Retina (tissue), 1 donor: Measurements from ENCODE around the gene TOMM70.
"Not testable (repeated sequence)": the region's sequence is repeated elsewhere in the genome, so short reads cannot be mapped to it uniquely, and the experiment has no call there.

ENCODE experiments used
- DNase-seq: peaks from one replicate; pipeline ENCODE4 v3.0.0-alpha.2; 2016

Gene TOMM70

DNA sequence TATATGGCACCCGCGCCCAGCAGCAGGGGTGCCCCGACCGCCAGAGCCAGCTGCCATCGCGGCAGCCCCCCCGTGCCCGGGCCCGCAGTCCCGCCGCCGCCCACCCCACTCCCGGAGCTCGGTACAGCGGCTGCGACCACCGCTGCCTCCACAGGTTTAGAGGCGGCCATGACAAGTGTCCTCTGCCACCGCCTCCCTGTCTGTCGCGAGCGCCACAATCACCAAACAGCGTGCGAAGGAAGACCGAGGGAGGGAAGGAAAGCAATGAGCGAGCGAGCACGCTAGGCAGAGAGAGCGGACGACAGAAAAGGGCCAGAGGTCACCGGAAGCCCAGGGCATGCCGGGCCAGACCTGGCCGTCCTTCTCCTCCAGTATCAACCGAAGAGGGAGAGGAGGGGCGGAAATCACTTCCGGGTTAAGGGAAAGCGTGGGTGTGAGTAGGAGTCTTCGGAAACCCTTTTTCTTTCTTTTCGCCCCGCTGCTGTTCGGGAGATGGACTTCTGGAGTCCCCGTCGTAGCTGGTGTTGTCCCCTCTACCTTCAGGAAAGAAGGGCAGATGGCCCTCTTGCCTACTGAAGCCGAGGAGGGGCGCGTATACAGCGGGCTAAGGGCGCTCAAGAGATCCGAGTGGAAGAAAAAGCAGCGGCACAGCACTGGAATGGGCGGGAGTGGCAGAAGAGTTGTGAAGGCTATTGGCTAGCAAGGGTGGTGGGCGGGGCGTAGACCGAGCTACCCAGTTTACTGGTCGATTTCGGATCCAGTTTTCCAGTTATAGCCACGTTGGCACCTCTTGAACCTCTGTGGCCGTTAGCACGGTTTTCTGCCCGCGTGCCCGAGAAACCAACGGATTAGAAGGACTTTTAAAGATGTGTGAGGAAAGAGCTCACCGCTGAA, at the start of gene TOMM70, which contains the start of gene LNP1:
Gene TOMM70, minus strand, starts transcription at position 310 of the 894 bp plus-strand sequence. Its CDS starts 140 bp downstream, at position 170.
Gene LNP1, plus strand, starts transcription at position 760 of the 894 bp plus-strand sequence. CDS start 28,191 bp downstream, outside the sequence.
- peak; percentile 98 for DNase-seq

DNA sequence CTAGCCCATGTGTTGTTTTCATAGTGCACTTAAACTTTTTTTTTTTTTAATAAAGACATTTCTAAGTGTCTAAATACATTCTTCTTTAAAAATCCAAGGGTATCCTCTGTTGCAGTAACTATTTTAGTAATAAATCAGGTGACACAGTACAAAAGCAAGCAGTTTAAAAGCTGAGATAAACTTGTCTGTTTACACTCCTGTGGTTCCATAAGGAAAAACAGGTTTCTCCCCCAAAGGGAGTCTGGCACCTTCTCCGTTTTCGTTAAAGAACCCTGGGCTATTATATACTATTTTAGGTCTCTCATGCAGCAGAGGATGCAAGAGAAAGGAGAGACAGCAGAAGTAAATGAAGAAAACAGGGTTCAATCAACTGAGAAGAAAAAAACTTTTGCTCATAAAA, 48.3 kb upstream of the TOMM70 start:
- no peak for DNase-seq

DNA sequence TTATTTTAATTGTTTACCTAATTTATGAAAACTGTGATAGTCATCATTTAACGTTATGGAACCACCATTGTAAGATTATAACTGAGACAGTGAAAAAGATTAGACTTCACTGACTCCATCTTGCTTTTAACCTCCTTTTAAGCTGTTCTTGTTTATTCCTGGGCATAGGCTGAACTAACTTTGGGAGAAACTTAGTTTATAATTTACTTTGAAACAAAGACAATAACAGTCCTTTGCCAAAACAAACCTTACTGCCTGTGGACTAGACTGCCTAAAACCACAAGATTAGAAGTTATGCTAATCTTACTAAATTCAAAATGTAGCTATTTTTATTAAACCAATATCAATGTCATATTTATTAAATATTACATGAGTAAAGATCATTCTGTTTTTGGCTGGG, 47.2 kb upstream of the TOMM70 start:
- DNase-seq: no peak

DNA sequence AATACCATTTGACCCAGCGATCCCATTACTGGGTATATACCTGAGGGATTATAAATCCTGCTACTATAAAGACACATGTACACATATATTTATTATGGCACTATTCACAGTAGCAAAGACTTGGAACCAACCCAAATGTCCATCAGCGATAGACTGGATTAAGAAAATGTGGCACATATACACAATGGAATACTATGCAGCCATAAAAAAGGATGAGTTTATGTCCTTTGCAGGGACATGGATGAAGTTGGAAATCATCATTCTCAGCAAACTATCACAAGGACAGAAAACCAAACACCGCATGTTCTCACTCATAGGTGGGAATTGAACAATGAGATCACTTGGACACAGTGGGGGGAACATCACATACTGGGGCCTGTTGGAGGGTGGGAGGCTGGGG, 46.2 kb upstream of the TOMM70 start:
- DNase-seq: not testable (repeated sequence)

DNA sequence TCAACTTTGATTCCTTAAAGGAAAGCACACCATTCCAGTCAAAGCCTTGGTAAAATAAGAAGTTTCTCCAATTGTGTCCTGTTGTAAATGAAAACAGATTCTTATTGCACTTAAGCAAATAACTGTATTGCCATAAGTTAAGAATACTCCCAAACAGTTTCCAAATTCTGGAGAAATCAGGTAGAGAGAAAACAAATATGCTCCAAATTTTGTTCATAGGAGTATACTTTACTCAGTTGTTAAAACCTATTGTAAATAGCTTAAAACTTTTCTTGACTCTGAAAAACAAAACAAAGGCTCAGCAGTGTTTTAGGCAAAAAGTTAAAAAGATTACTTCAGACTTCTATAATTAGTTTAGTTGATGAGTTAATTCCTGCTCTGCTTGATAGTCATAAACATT, 42.8 kb upstream of the TOMM70 start:
- DNase-seq: no peak

DNA sequence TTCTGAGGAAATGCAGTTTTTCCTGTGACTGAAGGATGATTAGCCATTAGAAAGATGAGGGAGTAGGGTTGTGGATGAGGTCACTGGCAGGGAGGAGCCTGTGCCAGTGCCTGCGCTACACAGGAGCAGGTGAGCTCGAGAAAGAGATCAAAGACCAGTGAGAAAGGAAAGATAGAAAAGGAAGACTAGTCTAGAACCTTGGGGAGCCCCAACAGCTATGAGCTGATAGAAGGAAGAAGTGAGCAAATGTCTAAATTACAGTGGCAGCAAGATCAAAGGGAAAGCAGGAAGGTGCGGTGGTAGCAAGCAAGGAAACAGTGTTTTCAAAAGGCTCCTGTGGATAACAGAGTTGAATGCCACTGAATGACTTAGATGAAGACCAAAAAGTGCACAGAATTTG, 40.0 kb upstream of the TOMM70 start:
- no peak for DNase-seq

DNA sequence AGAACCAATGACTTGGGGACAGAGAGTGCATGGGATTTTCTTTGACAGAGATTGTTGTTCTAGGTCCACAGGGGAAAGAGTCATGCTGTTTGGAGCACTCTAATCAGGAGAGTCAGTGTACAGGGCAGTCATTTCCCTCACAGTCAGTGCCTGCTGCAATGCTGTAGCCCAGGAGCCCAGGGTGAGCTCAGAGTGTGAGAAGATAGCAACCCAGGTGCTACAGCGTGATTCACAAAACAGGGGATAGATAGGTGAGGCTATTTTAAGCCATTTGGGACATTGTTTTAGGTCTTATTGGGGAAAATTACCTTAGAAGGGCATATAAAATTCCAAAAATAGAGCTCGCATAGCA, 37.7 kb upstream of the TOMM70 start:
- DNase-seq: no peak

DNA sequence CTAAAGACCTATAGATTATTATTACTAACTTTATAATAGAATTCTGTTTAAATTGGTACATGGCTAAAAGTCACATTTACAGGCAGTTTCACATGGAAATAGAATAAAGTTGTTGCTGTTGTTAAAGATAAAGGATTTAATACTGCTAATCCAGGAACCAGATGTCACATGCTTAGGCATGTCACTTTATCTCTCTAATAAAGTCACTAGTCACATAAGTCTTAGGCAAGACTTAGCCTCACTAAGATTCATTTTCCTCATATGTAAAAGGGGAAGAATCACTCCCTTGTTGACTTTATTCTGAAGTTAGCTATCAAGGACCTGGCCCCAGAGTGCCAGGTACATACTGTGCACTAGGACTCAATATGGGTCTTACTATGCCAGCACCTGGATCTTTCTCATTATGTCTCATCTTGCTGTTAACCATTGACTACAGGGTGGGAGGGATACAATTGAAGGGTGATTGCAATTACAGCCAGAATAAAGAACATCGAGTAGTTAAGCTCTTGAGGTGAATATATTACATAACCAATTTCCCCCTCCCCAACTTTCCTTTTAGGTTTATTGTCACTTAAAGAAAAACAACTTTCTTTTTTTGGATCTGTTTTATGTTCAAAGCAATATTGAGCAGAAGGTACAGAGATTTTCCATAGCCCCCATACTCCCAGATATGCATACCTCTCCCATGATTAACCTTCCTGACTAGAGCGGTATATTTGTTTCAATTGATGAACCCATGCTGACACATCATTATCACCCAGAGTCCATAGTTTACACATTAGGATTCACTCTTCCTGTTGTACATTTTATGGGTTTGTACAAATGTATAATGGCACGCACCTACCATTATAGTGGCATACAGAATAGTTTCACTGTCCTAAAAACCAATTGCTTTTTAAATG, 37.1 kb upstream of the TOMM70 start:
- DNase-seq: no peak

DNA sequence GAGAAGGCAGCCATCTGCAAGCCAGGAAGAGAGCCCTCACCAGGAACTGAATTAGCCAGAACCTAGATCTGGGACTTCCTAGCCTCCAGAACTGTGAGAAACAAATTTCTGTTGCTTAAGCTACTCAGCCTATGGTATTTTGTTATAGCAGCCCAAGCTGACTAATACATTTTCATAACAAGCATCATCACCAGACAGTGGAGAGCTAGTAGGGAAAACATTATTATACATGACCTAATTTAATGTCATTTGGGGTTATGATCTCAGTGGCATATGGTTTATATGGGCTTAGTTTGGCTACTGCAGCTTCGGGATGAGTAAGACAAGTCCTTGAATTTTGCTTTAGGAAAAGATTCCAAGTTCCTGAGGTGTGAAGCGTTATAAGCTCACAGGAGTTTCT, 36.1 kb upstream of the TOMM70 start:
- DNase-seq: no peak

DNA sequence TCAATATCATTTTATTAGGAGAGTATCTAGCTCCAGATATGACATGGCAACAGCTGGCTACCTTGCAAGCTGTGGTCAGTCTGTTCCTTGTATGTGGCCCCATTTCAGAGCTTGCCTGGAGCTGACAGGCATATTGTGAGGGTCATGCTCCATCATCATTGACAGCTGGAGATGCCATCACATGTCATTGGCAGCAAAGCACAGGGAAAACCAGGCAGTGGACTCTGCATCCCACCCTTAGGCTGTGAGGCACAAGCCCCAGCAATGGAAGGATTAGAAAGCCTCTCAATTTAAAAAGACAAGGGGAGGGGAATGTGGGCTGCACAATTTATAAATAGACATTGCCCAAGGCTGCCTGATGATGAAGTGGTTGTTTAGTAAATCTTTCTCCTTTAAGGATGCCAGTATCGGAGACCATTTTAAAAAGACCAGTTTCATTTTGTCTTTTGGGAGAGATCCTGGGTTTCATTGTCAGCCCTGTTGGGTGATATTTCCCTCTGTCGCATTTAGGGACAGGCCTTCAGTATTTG, 28.4 kb upstream of the TOMM70 start:
- DNase-seq: no peak

DNA sequence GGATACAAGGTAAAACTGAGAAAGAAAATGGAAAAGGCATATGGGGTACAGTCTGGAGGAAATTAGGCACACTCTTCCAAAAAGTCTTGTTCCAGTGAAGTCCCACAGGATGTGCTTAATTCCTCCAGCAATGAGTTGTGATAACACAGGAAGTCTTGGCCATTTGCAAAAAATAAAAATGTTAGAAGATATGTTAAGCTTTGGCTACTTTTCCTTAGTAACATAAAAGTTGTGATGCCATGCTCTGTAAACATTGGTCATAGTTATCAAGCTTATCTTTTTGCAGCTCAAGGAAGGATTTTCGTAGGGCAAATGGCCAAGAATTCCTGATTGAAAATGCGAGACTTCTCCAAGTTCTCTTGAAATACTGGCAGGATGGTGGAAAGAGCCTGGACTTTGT, 26.8 kb upstream of the TOMM70 start:
- DNase-seq: no peak

DNA sequence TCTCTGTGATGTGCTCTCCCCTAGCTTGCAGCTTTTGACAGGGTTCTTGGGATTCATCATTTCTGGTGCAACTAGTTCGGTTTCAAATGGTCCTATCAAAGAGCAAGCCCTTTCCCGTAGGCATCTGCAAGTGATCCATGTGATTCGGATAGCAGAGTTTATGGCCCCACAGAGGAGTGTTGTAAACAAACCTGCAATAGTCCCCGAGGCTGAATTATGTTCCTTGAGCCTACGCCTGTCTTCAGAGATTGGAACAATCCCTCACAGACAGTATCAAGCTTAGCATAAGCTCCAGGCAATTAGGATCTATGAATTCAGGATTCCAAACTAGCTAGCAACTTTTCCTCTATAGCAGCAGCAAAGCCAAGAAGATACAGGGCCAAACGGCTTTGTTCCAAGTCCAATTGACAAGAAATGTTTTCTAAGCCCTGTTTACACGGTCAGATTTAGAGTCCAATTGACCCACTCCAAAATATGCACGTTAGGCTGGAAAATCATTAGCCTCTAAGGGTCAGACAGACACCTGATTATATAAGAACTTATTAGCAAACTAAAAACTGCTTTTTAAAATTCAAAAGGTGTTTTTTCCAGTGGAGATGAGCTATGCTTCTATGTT, 25.3 kb upstream of the TOMM70 start:
- no peak for DNase-seq

DNA sequence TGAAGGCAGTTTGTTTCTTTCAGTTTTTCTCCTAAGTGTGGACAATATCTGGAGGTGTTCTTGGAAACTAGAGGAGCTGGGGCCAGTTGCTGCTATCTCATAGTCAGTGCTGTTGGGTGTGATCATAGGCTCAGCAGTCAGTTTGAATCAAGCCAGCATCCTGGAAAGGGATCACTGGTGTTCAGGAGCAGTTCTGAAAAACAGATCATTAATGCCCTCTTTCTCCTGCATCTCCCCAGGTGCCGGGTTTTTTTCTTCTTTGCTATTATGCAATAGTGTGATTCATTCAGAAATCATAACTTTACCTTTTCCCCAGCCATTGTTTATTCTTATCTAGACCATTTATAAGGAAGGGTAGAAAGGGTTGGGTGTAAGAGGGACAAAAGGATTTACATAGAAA, 24.4 kb upstream of the TOMM70 start:
- DNase-seq: no peak

DNA sequence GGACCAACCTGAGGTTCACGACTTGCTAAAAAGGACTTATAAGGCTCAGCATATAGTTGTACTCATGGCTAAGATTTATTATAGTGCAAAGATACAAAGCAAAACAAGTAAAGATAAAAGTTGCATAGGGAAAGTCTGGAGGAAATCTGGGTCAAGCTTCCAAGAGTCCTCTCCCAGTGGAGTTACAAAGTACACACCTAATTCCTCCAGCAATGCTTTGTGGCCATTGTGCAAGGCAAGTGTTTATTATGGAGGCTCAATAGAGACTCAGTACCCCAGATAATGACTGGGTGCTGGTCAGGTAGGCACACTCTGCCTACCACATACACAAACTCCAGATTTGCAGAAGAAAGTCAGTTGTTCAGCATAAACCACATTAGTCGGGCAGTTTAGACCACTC, 23.4 kb upstream of the TOMM70 start:
- no peak for DNase-seq

DNA sequence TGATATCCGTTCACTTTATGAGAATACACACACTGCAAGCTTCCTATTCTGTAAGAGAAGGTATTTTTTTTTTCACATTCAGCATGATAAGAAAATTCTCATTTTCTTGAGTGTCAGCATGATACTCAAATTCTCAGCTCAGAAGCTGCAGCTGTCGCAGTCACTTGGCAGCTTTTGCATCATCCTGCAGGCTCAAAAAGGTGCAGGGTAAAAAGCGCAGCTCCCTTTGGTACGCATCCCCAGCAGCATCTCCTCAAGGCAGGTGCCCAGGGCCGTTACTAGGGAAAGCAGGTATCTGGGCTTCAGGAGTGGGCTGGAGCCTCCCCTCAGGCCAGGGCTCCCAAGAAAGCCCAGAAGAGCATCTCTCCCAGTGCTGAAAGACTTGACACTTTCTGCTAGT, 22.7 kb upstream of the TOMM70 start:
- DNase-seq: no peak

DNA sequence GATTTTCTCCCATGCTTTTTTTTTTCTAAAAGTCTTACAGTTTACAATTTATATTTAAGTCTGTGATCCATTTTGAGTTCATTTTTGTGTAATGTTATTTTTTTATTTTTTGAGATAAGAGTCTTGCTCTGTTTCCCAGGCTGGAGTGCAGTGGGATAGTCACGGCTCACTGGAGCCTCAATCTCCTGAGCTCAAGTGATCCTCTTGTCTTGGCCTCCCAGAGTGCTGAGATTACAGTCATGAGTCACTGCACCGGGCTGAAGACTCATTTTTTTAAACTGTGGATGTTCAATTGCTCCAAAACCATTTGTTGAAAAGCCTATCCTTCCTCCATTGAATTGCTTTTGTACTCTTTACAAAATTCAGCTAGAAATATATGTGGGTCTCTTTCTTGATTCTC, 20.0 kb upstream of the TOMM70 start:
- no peak for DNase-seq

DNA sequence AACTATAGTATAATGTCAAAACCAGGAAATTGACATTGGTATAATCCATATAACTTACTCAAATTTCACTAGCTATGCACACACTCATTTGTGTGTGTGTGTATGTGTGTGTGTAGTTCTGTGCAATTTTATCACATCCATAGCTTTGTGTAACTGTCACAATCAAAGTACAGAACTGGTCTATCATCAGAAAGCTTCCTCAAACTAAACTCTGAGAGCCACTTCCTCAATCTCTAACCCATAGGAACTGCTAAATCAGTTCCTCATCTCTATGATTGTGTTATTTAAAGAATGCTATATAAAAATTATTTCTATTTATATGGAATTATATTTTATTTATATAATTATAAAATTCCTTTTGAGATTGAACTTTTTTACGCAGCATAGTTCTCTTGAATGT, 18.5 kb upstream of the TOMM70 start:
- no peak for DNase-seq

DNA sequence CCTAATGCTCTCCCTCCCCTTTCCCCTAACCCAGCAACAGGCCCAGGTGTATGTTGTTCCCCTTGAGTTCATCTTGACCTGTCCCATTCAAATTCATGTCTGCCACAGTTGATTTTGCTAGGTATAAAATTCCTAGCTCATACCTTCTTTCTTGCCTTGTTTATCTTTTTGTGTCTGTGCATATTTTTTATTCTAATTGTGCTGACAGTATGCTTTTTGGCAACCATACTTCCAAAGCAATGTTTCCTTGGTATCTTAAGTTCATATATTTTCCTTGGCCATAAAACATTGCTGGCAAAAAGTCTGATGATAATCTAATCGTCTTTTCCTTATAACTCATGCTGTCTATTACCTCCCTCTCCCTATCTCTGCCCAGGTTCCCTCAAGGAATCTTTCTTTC, 16.0 kb upstream of the TOMM70 start:
- DNase-seq: no peak

DNA sequence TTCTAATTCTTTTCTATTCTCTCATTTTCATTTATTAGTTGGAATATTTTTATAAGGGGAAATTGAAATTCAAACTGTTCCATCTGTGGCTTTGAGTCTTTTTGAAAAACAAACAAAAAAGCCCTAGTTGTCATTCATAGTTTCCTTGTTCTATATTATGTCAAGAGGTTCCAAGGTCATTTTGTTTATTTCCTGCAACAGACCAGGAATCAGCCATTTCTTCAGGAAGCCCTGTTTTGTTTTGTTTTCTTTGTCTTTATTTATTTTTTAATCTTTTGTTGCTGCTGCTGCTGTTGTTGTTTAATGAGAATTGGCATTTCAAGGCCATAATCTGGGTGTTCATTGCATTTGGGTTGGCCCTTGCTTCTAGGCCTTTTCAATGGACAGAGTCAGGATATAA, 15.3 kb upstream of the TOMM70 start:
- no peak for DNase-seq

DNA sequence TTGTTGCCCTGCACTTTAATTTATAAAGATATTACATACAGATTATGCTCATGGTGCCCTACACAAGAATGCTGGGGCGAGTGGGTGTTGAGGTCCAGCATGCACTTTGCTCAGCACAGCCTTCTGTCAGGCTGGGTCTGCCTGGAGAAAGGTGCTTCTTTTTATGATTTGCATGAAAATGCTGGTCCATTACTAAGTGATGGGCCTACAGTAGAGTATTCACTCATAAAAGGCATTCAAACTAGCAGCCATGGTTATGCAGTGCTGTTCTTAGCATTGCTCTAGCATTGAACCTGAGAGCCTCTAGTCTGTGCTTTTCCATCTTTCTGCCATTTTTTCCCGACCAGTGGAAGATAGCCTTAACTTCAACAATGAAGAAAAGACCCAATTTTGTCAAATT, 12.7 kb upstream of the TOMM70 start:
- no peak for DNase-seq

DNA sequence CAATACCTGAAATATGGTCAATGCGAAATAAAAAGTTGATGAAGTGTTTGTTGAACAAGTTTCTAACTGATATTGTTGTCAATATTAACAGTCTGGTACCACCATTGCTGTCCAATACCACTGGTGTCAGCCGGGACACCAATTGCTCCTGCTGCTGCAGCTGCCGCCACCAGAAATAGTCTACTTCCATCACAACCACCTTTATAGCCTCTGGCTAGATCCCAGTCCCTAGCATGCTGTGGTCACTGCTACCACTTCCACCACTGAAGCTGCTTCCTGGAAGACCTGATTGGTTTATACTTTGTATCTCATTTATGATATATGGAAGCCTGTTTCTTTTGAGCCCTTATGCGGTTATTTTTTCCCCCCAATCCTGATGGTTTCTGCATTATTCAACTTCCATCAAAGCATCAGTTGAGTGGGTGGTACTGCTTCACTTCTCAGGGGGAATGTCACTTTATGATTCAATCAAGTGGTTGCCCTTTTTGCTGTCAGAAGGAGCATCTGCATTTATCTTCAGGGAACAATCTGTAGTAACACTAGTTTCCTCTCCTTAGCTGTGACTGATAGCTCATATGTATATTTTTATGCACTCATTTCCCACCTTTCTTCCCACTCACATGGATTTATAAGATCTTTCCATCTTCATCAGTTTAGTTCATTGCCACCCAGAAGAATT, 12.2 kb upstream of the TOMM70 start:
- DNase-seq: no peak
